H9 (cell line): ENCODE results near the gene VCX2. TPM values are rescaled to one million over a fixed set of nuclear protein-coding genes. Genes with fewer than 3 reads are reported as not detected.

Experiments
- DNase-seq: peaks from one replicate; pipeline ENCODE4 v3.0.0-alpha.2; 2017
- H2AFZ ChIP-seq: one replicate; pipeline ENCODE4 v1.6.1; 2013; ENCODE audit warnings: mild to moderate bottlenecking, low read length, control low read depth, moderate library complexity
- H2AK5ac ChIP-seq: 2 replicates; pipeline ENCODE4 v1.6.1; 2013; ENCODE audit warnings: low read length, control low read depth, mixed read lengths; ENCODE audit not compliant: insufficient read length
- H2BK120ac ChIP-seq: one replicate; pipeline ENCODE4 v1.6.1; 2013; ENCODE audit warnings: low read depth, mild to moderate bottlenecking, low read length, control low read depth, inconsistent platforms; ENCODE audit not compliant: poor library complexity, severe bottlenecking
- H2BK12ac ChIP-seq: 2 replicates; pipeline ENCODE4 v1.6.1; 2013; ENCODE audit warnings: low read length, control low read depth, mixed read lengths, low read depth; ENCODE audit not compliant: insufficient read length
- H2BK15ac ChIP-seq: 2 replicates; pipeline ENCODE4 v1.6.1; 2013; ENCODE audit warnings: low read depth, low read length, control low read depth
- H2BK20ac ChIP-seq: one replicate; pipeline ENCODE4 v1.6.1; 2013; ENCODE audit warnings: low read depth, mild to moderate bottlenecking, low read length, control low read depth, inconsistent platforms; ENCODE audit not compliant: poor library complexity, severe bottlenecking
- H2BK5ac ChIP-seq: 2 replicates; pipeline ENCODE4 v1.6.1; 2013; ENCODE audit warnings: low read length, control low read depth, mixed read lengths; ENCODE audit not compliant: insufficient read length
- H3K14ac ChIP-seq: 2 replicates; pipeline ENCODE4 v1.6.1; 2013; ENCODE audit warnings: low read length, control low read depth; ENCODE audit not compliant: insufficient read depth
- H3K18ac ChIP-seq: 2 replicates; pipeline ENCODE4 v1.6.1; 2013; ENCODE audit warnings: low read depth, mild to moderate bottlenecking, mixed read lengths, low read length, control low read depth; ENCODE audit not compliant: insufficient read length
- H3K23ac ChIP-seq: 2 replicates; pipeline ENCODE4 v1.6.1; 2013; ENCODE audit warnings: low read length, control low read depth, mixed read lengths, low read depth; ENCODE audit not compliant: insufficient read length
- H3K23me2 ChIP-seq: 2 replicates; pipeline ENCODE4 v1.6.1; 2013; ENCODE audit warnings: low read depth, mild to moderate bottlenecking, mixed read lengths, low read length, control low read depth; ENCODE audit not compliant: insufficient read length, poor library complexity, severe bottlenecking
- H3K27ac ChIP-seq: 2 replicates; pipeline ENCODE4 v1.5.1; 2013; ENCODE audit warnings: low read length, control low read depth, mixed read lengths, low read depth; ENCODE audit not compliant: insufficient read length
- H3K27me3 ChIP-seq: 2 replicates; pipeline ENCODE4 v1.6.1; 2013; ENCODE audit warnings: low read length, control low read depth, inconsistent platforms; ENCODE audit not compliant: insufficient read depth
- H3K4ac ChIP-seq: 2 replicates; pipeline ENCODE4 v1.6.1; 2013; ENCODE audit warnings: low read depth, mild to moderate bottlenecking, control low read depth, inconsistent platforms, low read length, moderate library complexity
- H3K4me1 ChIP-seq: 2 replicates; pipeline ENCODE4 v1.6.1; 2013; ENCODE audit warnings: low read length, control low read depth, inconsistent platforms; ENCODE audit not compliant: insufficient read depth
- H3K4me2 ChIP-seq: 2 replicates; pipeline ENCODE4 v1.6.1; 2013; ENCODE audit warnings: low read length, control low read depth, mixed read lengths; ENCODE audit not compliant: insufficient read length, insufficient read depth
- H3K56ac ChIP-seq: 2 replicates; pipeline ENCODE4 v1.6.1; 2013; ENCODE audit warnings: low read depth, mild to moderate bottlenecking, mixed read lengths, low read length, control low read depth; ENCODE audit not compliant: insufficient read length
- H3K79me1 ChIP-seq: 2 replicates; pipeline ENCODE4 v1.6.1; 2013; ENCODE audit warnings: low read depth, mild to moderate bottlenecking, moderate library complexity, low read length, control low read depth, inconsistent platforms; ENCODE audit not compliant: insufficient read depth, poor library complexity, severe bottlenecking
- H3K79me2 ChIP-seq: 2 replicates; pipeline ENCODE4 v1.6.1; 2013; ENCODE audit warnings: low read length, control low read depth, inconsistent platforms; ENCODE audit not compliant: insufficient read depth
- H3K9ac ChIP-seq: 2 replicates; pipeline ENCODE4 v1.6.1; 2013; ENCODE audit warnings: low read length, control low read depth, mixed read lengths; ENCODE audit not compliant: insufficient read length; ENCODE audit errors: extremely low read depth
- H3K9me3 ChIP-seq: one replicate; pipeline ENCODE4 v1.6.1; 2013; ENCODE audit warnings: low read depth, low read length, inconsistent platforms; ENCODE audit not compliant: control insufficient read depth
- H3T11ph ChIP-seq: one replicate; pipeline ENCODE4 v1.6.1; 2013; ENCODE audit warnings: mild to moderate bottlenecking, low read length, control low read depth, inconsistent platforms
- H4K20me1 ChIP-seq: one replicate; pipeline ENCODE4 v1.6.1; 2013; ENCODE audit not compliant: control insufficient read depth, insufficient read length, insufficient read depth
- H4K5ac ChIP-seq: 2 replicates; pipeline ENCODE4 v1.6.1; 2013; ENCODE audit warnings: low read depth, mild to moderate bottlenecking, mixed read lengths, low read length, control low read depth; ENCODE audit not compliant: insufficient read length
- H4K8ac ChIP-seq: replicated peaks from 2 replicates; pipeline ENCODE4 v1.6.1; 2013; ENCODE audit warnings: low read length, control low read depth, mixed read lengths, low read depth; ENCODE audit not compliant: insufficient read length
- H4K91ac ChIP-seq: 2 replicates; pipeline ENCODE4 v1.6.1; 2013; ENCODE audit warnings: low read depth, mild to moderate bottlenecking, moderate library complexity, mixed read lengths, low read length, control low read depth; ENCODE audit not compliant: insufficient read length
- H3K27ac Mint-ChIP-seq, 3 experiments: 2 replicates in 2 of 3; 3 replicates in 1 of 3; pipeline ENCODE4 v1.8.0; 2020 to 2021; ENCODE audit warnings: mixed read lengths in 3 of 3, mild to moderate bottlenecking in 1 of 3, moderate library complexity in 1 of 3
- H3K27me3 Mint-ChIP-seq: 2 replicates; pipeline ENCODE4 v1.8.0; 2021; ENCODE audit warnings: low read depth, mild to moderate bottlenecking, moderate library complexity, mixed read lengths
- H3K36me3 Mint-ChIP-seq, 3 experiments: 2 replicates in 2 of 3; 3 replicates in 1 of 3; pipeline ENCODE4 v1.8.0; 2020 to 2021; ENCODE audit warnings: low read depth in 3 of 3, mixed read lengths in 3 of 3; ENCODE audit not compliant: insufficient read depth in 1 of 3
- H3K4me1 Mint-ChIP-seq, 2 experiments: 2 replicates each; pipeline ENCODE4 v1.8.0; 2020; ENCODE audit warnings: mixed read lengths in 2 of 2
- H3K4me3 Mint-ChIP-seq, 2 experiments: 2 replicates in 1 of 2; 3 replicates in 1 of 2; pipeline ENCODE4 v1.8.0; 2020 to 2021; ENCODE audit warnings: mild to moderate bottlenecking in 2 of 2, mixed read lengths in 2 of 2, moderate library complexity in 1 of 2
- H3K9me3 Mint-ChIP-seq, 2 experiments: 2 replicates in 1 of 2; 3 replicates in 1 of 2; pipeline ENCODE4 v1.8.0; 2020; ENCODE audit warnings: mild to moderate bottlenecking in 2 of 2, mixed read lengths in 2 of 2, moderate library complexity in 1 of 2
- WGBS: extraction: QIAGEN DNeasy Blood & Tissue Kit; methylation state at CpG from one replicate; pipeline ENCODE4 v1.1.7; 2013; ENCODE audit warnings: missing lambda C conversion rate, low lambda C conversion rate, mixed read lengths; ENCODE audit not compliant: insufficient read length; ENCODE audit errors: extremely low coverage; 5-methylcytosine and 5-hydroxymethylcytosine counted together
- total RNA-seq: library from RNA; stranded (reverse); gene quantifications from 2 replicates; pipeline ENCODE4 v1.2.1, GENCODE V29; 2021
- TF ChIP-seq, protein P1 (sequence below): fragments of 200-600 bp; sonication (generic); conservative IDR thresholded peaks from 3 replicates; pipeline ENCODE4 v1.8.0; 2021; ENCODE audit warnings: antibody characterized with exemption, mild to moderate bottlenecking

VCX2 gene
- total RNA-seq, 1 experiment from 2014 or later = not detected

DNA sequence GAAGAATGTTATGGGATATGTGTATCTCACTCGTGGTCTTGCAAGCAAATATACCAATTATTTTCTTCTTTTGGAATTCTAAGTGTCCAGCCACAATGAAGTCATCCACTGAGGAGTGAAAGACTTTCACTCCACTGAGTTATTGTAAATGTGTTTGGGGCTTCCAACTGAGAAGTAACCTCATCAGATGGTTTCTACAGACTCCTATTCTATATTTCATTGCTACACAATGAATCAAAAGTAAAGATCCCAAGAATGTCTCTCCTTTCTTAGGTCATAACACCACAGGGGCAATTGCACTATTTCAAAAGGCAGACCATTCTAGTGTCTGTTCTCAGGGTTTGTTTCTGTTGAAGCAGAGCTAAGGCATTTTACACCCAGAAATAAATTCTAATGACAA, 12.3 kb upstream of the VCX2 start:
- no peak overlapping the region for H2BK20ac ChIP-seq
- H3K27me3 Mint-ChIP-seq = no peaks in the 10 kb centered on the region
- no peak overlapping the region for H3K9ac ChIP-seq
- no peak overlapping the region for H3K14ac ChIP-seq
- H3K27me3 ChIP-seq = no peaks in the 10 kb centered on the region
- no peak for DNase-seq
- H3K4me1 Mint-ChIP-seq = no peaks in the 10 kb centered on the region
- WGBS = no CpG with 5 or more reads among the region's 1 CpG
- no peak overlapping the region for H3K27ac Mint-ChIP-seq
- no peak overlapping the region for H3K27ac ChIP-seq
- H3K23me2 ChIP-seq = no peaks in the 10 kb centered on the region
- TF ChIP-seq, protein P1, sequence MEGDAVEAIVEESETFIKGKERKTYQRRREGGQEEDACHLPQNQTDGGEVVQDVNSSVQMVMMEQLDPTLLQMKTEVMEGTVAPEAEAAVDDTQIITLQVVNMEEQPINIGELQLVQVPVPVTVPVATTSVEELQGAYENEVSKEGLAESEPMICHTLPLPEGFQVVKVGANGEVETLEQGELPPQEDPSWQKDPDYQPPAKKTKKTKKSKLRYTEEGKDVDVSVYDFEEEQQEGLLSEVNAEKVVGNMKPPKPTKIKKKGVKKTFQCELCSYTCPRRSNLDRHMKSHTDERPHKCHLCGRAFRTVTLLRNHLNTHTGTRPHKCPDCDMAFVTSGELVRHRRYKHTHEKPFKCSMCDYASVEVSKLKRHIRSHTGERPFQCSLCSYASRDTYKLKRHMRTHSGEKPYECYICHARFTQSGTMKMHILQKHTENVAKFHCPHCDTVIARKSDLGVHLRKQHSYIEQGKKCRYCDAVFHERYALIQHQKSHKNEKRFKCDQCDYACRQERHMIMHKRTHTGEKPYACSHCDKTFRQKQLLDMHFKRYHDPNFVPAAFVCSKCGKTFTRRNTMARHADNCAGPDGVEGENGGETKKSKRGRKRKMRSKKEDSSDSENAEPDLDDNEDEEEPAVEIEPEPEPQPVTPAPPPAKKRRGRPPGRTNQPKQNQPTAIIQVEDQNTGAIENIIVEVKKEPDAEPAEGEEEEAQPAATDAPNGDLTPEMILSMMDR = no peak
- no peaks in the 10 kb centered on the region for H3K4me1 ChIP-seq
- H2AFZ ChIP-seq = no peak overlapping the region
- no peaks in the 10 kb centered on the region for H3K36me3 Mint-ChIP-seq
- no peak overlapping the region for H3K23ac ChIP-seq
- no peaks in the 10 kb centered on the region for H3K9me3 Mint-ChIP-seq
- no peak overlapping the region for H4K8ac ChIP-seq
- no peaks in the 10 kb centered on the region for H3K9me3 ChIP-seq
- no peaks in the 10 kb centered on the region for H3K79me1 ChIP-seq
- no peak overlapping the region for H3K4me2 ChIP-seq
- H2BK5ac ChIP-seq = no peak overlapping the region
- no peak overlapping the region for H2BK120ac ChIP-seq
- H4K5ac ChIP-seq = no peak overlapping the region
- no peak overlapping the region for H3K4me3 Mint-ChIP-seq
- no peak overlapping the region for H3K56ac ChIP-seq
- H3K4ac ChIP-seq = no peak overlapping the region
- no peak overlapping the region for H4K91ac ChIP-seq
- H3K18ac ChIP-seq = no peak overlapping the region
- H2AK5ac ChIP-seq = no peak overlapping the region
- no peaks in the 10 kb centered on the region for H4K20me1 ChIP-seq
- H3T11ph ChIP-seq = no peak overlapping the region
- H2BK12ac ChIP-seq = no peak overlapping the region
- no peaks in the 10 kb centered on the region for H3K79me2 ChIP-seq
- H2BK15ac ChIP-seq = no peak overlapping the region
